SK-N-SH treated with all-trans-retinoic acid at 6 μM for 48 hours (cell line): ENCODE data around the gene ARFRP1.

Experiments used
- ATAC-seq: fragments of 200-7000 bp; cut with Tn5 transposase; 3 replicates; pipeline ENCODE4 v1.9.1; 2020; ENCODE audit warnings: mild to moderate bottlenecking, moderate library complexity
- ARNTL ChIP-seq: fragments of 450-650 bp; formaldehyde crosslinking; IDR thresholded peaks from 2 replicates; pipeline ENCODE4 v1.5.0; 2020; ENCODE audit warnings: low read depth, mild to moderate bottlenecking, moderate library complexity, borderline replicate concordance
- BACH2 ChIP-seq: fragments of 250-450 bp; sonication (Bioruptor Pico); IDR thresholded peaks from 2 replicates; pipeline ENCODE4 v1.9.0; 2021; ENCODE audit warnings: mild to moderate bottlenecking, borderline replicate concordance
- CSDC2 ChIP-seq: fragments of 250-450 bp; sonication (Bioruptor Pico); IDR thresholded peaks from 2 replicates; pipeline ENCODE4 v1.5.0; 2020; ENCODE audit warnings: mild to moderate bottlenecking, moderate library complexity
- GLIS3 ChIP-seq: fragments of 250-450 bp; sonication (Bioruptor Pico); IDR thresholded peaks from 2 replicates; pipeline ENCODE4 v1.5.0; 2020; ENCODE audit warnings: mild to moderate bottlenecking, moderate library complexity
- ISL1 ChIP-seq: fragments of 250-450 bp; sonication (Bioruptor Pico); IDR thresholded peaks from 2 replicates; pipeline ENCODE4 v2.1.2; 2022; ENCODE audit warnings: mild to moderate bottlenecking, moderate library complexity
- OSR1 ChIP-seq: fragments of 250-450 bp; sonication (Bioruptor Pico); IDR thresholded peaks from 2 replicates; pipeline ENCODE4 v1.8.0; 2022; ENCODE audit warnings: moderate library complexity, mild to moderate bottlenecking, inconsistent platforms
- PATZ1 ChIP-seq: fragments of 250-450 bp; sonication (Bioruptor Pico); IDR thresholded peaks from 2 replicates; pipeline ENCODE4 v1.8.0; 2020; ENCODE audit warnings: mild to moderate bottlenecking, moderate library complexity, borderline replicate concordance
- POU6F1 ChIP-seq: fragments of 250-450 bp; sonication (Bioruptor Pico); IDR thresholded peaks from 2 replicates; pipeline ENCODE4 v1.8.0; 2021; ENCODE audit warnings: low read depth, mild to moderate bottlenecking, moderate library complexity, borderline replicate concordance
- PPARA ChIP-seq: fragments of 250-450 bp; sonication (Bioruptor Pico); IDR thresholded peaks from 2 replicates; pipeline ENCODE4 v1.5.0; 2020; ENCODE audit warnings: mild to moderate bottlenecking, borderline replicate concordance
- RARB ChIP-seq: fragments of 250-450 bp; sonication (Bioruptor Pico); IDR thresholded peaks from 2 replicates; pipeline ENCODE4 v1.8.0; 2021; ENCODE audit warnings: mild to moderate bottlenecking, moderate library complexity
- TCF4 ChIP-seq: fragments of 250-450 bp; sonication (Bioruptor Pico); IDR thresholded peaks from 2 replicates; pipeline ENCODE4 v1.8.0; 2021; ENCODE audit warnings: mild to moderate bottlenecking, moderate library complexity, borderline replicate concordance
- TOX ChIP-seq: fragments of 250-450 bp; sonication (Bioruptor Pico); IDR thresholded peaks from 2 replicates; pipeline ENCODE4 v1.8.0; 2021; ENCODE audit warnings: mild to moderate bottlenecking, moderate library complexity, borderline replicate concordance
- TSHZ2 ChIP-seq: fragments of 250-450 bp; sonication (Bioruptor Pico); IDR thresholded peaks from 2 replicates; pipeline ENCODE4 v1.5.0; 2020; ENCODE audit warnings: mild to moderate bottlenecking, moderate library complexity
- ZC3H10 ChIP-seq: fragments of 250-450 bp; sonication (Bioruptor Pico); IDR thresholded peaks from 2 replicates; pipeline ENCODE4 v1.5.1; 2021; ENCODE audit warnings: mild to moderate bottlenecking, moderate library complexity
- ZFP3 ChIP-seq: fragments of 250-450 bp; sonication (Bioruptor Pico); IDR thresholded peaks from 2 replicates; pipeline ENCODE4 v1.5.0; 2020; ENCODE audit warnings: mild to moderate bottlenecking, moderate library complexity
- ZFP30 ChIP-seq: fragments of 450-650 bp; formaldehyde crosslinking; IDR thresholded peaks from 2 replicates; pipeline ENCODE4 v1.5.0; 2022; ENCODE audit warnings: mild to moderate bottlenecking, moderate library complexity
- ZNF565 ChIP-seq: fragments of 450-650 bp; formaldehyde crosslinking; conservative IDR thresholded peaks from 2 replicates; pipeline ENCODE4 v1.5.0; 2020; ENCODE audit warnings: low read depth, mild to moderate bottlenecking, moderate library complexity
- ZNF70 ChIP-seq: fragments of 450-650 bp; formaldehyde crosslinking; IDR thresholded peaks from 2 replicates; pipeline ENCODE4 v1.5.0; 2020; ENCODE audit warnings: mild to moderate bottlenecking, moderate library complexity
- TF ChIP-seq, protein P1 (sequence below): fragments of 250-450 bp; sonication (Bioruptor Pico); IDR thresholded peaks from 2 replicates; pipeline ENCODE4 v1.5.1; 2021; ENCODE audit warnings: mild to moderate bottlenecking, moderate library complexity
- TF ChIP-seq, protein P2 (sequence below): fragments of 250-450 bp; sonication (Bioruptor Pico); IDR thresholded peaks from 2 replicates; pipeline ENCODE4 v1.5.1; 2020; ENCODE audit warnings: low read depth, mild to moderate bottlenecking, moderate library complexity

ARFRP1 gene

GRCh38 chr20:63655249-63655648 lies 52.5 kb downstream of the ARFRP1 start:
- ATAC-seq: no peak
- no peak for TF ChIP-seq CSDC2 (CRISPR knock-in tag)
- TF ChIP-seq OSR1 (CRISPR knock-in tag): no peak
- no peak for TF ChIP-seq PPARA (CRISPR knock-in tag)
- no peak for TF ChIP-seq POU6F1
- no peak for TF ChIP-seq ZNF565 (CRISPR knock-in tag)
- TF ChIP-seq PATZ1 (CRISPR knock-in tag): no peak
- TF ChIP-seq RARB (CRISPR knock-in tag): no peak
- TF ChIP-seq TOX (CRISPR knock-in tag): no peak
- TF ChIP-seq ZFP30 (CRISPR knock-in tag): no peak
- no peak for TF ChIP-seq ISL1 (CRISPR knock-in tag)
- TF ChIP-seq ZNF70 (CRISPR knock-in tag): no peak
- TF ChIP-seq ZC3H10 (CRISPR knock-in tag): no peak
- no peak for TF ChIP-seq TSHZ2 (CRISPR knock-in tag)
- TF ChIP-seq, protein P1, sequence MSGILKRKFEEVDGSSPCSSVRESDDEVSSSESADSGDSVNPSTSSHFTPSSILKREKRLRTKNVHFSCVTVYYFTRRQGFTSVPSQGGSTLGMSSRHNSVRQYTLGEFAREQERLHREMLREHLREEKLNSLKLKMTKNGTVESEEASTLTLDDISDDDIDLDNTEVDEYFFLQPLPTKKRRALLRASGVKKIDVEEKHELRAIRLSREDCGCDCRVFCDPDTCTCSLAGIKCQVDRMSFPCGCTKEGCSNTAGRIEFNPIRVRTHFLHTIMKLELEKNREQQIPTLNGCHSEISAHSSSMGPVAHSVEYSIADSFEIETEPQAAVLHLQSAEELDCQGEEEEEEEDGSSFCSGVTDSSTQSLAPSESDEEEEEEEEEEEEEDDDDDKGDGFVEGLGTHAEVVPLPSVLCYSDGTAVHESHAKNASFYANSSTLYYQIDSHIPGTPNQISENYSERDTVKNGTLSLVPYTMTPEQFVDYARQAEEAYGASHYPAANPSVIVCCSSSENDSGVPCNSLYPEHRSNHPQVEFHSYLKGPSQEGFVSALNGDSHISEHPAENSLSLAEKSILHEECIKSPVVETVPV (CRISPR knock-in tag): no peak
- TF ChIP-seq BACH2 (CRISPR knock-in tag): no peak
- TF ChIP-seq ARNTL: no peak

DNA sequence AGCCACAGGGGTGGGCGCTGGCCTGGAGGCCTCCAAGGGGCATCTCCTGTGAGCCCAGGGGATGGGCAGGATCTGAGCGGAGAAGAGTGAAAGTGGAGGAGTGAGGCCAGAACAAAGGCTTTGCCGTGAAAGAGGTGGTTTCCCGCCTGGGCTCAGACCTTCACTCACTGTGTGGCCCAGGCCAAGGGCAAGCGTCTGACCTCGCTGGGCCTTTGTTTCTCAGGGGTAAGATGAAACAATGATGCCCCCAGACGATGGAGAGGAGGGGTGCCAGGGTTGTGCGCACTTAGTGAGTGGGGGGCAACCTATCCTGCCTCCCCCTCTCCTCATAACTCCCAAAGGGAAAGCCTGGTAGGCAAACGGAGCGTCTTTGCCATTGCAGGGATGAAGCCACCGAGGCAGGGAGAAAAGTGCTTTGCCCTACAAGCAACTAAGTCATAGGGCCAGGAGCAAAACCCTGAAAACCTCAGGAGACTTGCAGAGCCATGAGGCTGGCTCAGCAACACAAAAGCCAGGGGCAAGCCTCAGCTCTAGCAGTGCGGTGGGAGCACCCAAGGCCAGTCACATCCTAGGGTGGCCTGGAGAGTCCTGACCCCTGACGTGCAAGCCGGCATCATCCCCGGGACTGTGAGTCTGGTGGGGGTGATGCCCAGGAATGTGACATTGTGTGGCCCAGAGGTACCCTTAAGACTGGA lies 53.7 kb downstream of the ARFRP1 start:
- TF ChIP-seq, protein P2, sequence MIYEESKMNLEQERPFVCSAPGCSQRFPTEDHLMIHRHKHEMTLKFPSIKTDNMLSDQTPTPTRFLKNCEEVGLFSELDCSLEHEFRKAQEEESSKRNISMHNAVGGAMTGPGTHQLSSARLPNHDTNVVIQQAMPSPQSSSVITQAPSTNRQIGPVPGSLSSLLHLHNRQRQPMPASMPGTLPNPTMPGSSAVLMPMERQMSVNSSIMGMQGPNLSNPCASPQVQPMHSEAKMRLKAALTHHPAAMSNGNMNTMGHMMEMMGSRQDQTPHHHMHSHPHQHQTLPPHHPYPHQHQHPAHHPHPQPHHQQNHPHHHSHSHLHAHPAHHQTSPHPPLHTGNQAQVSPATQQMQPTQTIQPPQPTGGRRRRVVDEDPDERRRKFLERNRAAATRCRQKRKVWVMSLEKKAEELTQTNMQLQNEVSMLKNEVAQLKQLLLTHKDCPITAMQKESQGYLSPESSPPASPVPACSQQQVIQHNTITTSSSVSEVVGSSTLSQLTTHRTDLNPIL (CRISPR knock-in tag): no peak
- TF ChIP-seq TSHZ2 (CRISPR knock-in tag) (no peak), ZNF70 (CRISPR knock-in tag) (no peak), GLIS3 (CRISPR knock-in tag) (no peak), TCF4 (CRISPR knock-in tag) (no peak), ARNTL (no peak), CSDC2 (CRISPR knock-in tag) (no peak), ZFP30 (CRISPR knock-in tag) (no peak), ZNF565 (CRISPR knock-in tag) (no peak), POU6F1 (no peak), ZFP3 (CRISPR knock-in tag) (no peak), TOX (CRISPR knock-in tag) (no peak)
- no peak for ATAC-seq
